IMR-90 (cell line): ENCODE measurements around the gene OTUD4. TPM values are rescaled to one million over a fixed set of nuclear protein-coding genes. Genes with fewer than 3 reads are reported as not detected.

Source experiments
- ATAC-seq: fragments of 200-7000 bp; cut with Tn5 transposase; 2 replicates; pipeline ENCODE4 v1.9.1; 2020; ENCODE audit warnings: low read depth, mild to moderate bottlenecking, moderate library complexity
- BruUV-seq: library from RNA; stranded (reverse); fragments of 400-500 nt; replicated peaks from 2 replicates; lab custom pipeline; 2021; lab: Mats Ljungman, UMichigan
- CTCF ChIA-PET: fragments of 300-600 bp; formaldehyde crosslinking; extraction: SDS; loops from one replicate; lab custom pipeline; 2021; ENCODE audit warnings: antibody characterized with exemption; lab: Yijun Ruan, JAX
- POLR2A ChIA-PET: fragments of 300-600 bp; sonication (Branson Sonifier 250); formaldehyde crosslinking; loops from one replicate; lab custom pipeline; 2022; ENCODE audit warnings: antibody characterized with exemption; ENCODE audit not compliant: unreplicated experiment; lab: Charles Lee
- DNase-seq: peaks from one replicate; pipeline ENCODE4 v3.0.0; 2013
- H2AFZ ChIP-seq: replicated peaks from 2 replicates; pipeline ENCODE3; 2013; ENCODE audit warnings: low read length, mild to moderate bottlenecking; ENCODE audit not compliant: poor library complexity
- H2AK5ac ChIP-seq: 2 replicates; pipeline ENCODE4 v1.6.1; 2013; ENCODE audit warnings: low read depth, low read length, inconsistent platforms
- H2AK9ac ChIP-seq: replicated peaks from 2 replicates; pipeline ENCODE3; 2013; ENCODE audit warnings: mild to moderate bottlenecking, low read depth, low read length, moderate library complexity; ENCODE audit not compliant: poor library complexity
- H2BK120ac ChIP-seq: 2 replicates; pipeline ENCODE4 v1.6.1; 2013; ENCODE audit warnings: low read depth, low read length, inconsistent platforms
- H2BK15ac ChIP-seq: 3 replicates; pipeline ENCODE4 v1.6.1; 2013; ENCODE audit warnings: low read depth, low read length, inconsistent platforms
- H2BK20ac ChIP-seq: 2 replicates; pipeline ENCODE4 v1.6.1; 2013; ENCODE audit warnings: low read depth, mild to moderate bottlenecking, inconsistent platforms, low read length, moderate library complexity
- H2BK5ac ChIP-seq: 2 replicates; pipeline ENCODE4 v1.6.1; 2013; ENCODE audit warnings: mild to moderate bottlenecking, low read depth, low read length, inconsistent platforms; ENCODE audit not compliant: poor library complexity, severe bottlenecking
- H3K14ac ChIP-seq: replicated peaks from 2 replicates; pipeline ENCODE4 v1.6.1; 2013; ENCODE audit warnings: low read depth, low read length, inconsistent platforms
- H3K18ac ChIP-seq: 2 replicates; pipeline ENCODE4 v1.6.1; 2013; ENCODE audit warnings: low read depth, low read length, control low read depth
- H3K23ac ChIP-seq: 2 replicates; pipeline ENCODE4 v1.6.1; 2013; ENCODE audit warnings: low read depth, low read length, inconsistent platforms
- H3K27ac ChIP-seq: 2 replicates; pipeline ENCODE4 v1.5.1; 2013; ENCODE audit warnings: mild to moderate bottlenecking, control low read depth, low read length; ENCODE audit not compliant: insufficient read depth
- H3K27me3 ChIP-seq: 2 replicates; pipeline ENCODE4 v1.6.1; 2013; ENCODE audit warnings: low read length; ENCODE audit not compliant: control insufficient read depth, insufficient read depth
- H3K36me3 ChIP-seq: 2 replicates; pipeline ENCODE4 v1.6.1; 2013; ENCODE audit warnings: low read length, mixed read lengths; ENCODE audit not compliant: control insufficient read depth, insufficient read depth
- H3K4ac ChIP-seq: 2 replicates; pipeline ENCODE4 v1.6.1; 2013; ENCODE audit warnings: low read depth, low read length, inconsistent platforms
- H3K4me1 ChIP-seq: 2 replicates; pipeline ENCODE4 v1.6.1; 2013; ENCODE audit warnings: low read length, mixed read lengths; ENCODE audit not compliant: control insufficient read depth, insufficient read depth
- H3K4me2 ChIP-seq: 2 replicates; pipeline ENCODE4 v1.6.1; 2013; ENCODE audit warnings: low read depth, mild to moderate bottlenecking, control low read depth, low read length, moderate library complexity
- H3K4me3 ChIP-seq: 2 replicates; pipeline ENCODE4 v1.5.1; 2013; ENCODE audit warnings: low read depth, mild to moderate bottlenecking, control low read depth, low read length, moderate library complexity; ENCODE audit not compliant: insufficient read depth
- H3K56ac ChIP-seq: 2 replicates; pipeline ENCODE4 v1.6.1; 2013; ENCODE audit warnings: low read length, inconsistent platforms; ENCODE audit not compliant: insufficient read depth; ENCODE audit errors: extremely low read depth
- H3K79me1 ChIP-seq, 2 experiments: 2 replicates each; pipeline ENCODE4 v1.6.1; 2013; ENCODE audit warnings: low read length in 2 of 2, inconsistent platforms in 1 of 2, low read depth in 1 of 2
- H3K9ac ChIP-seq: 2 replicates; pipeline ENCODE4 v1.6.1; 2013; ENCODE audit warnings: low read depth, low read length, control low read depth
- H3K9me1 ChIP-seq: 2 replicates; pipeline ENCODE4 v1.6.1; 2013; ENCODE audit warnings: low read length, inconsistent platforms; ENCODE audit not compliant: insufficient read depth
- H3K9me3 ChIP-seq: 2 replicates; pipeline ENCODE4 v1.6.1; 2013; ENCODE audit warnings: low read length; ENCODE audit not compliant: control insufficient read depth, insufficient read depth
- H4K20me1 ChIP-seq: 2 replicates; pipeline ENCODE4 v1.6.1; 2013; ENCODE audit warnings: low read length, inconsistent platforms; ENCODE audit not compliant: insufficient read depth
- H4K5ac ChIP-seq: 2 replicates; pipeline ENCODE4 v1.6.1; 2013; ENCODE audit warnings: mild to moderate bottlenecking, low read depth, low read length, control low read depth
- H4K8ac ChIP-seq, 2 experiments: 2 replicates each; pipeline ENCODE4 v1.6.1; 2013; ENCODE audit warnings: low read depth in 2 of 2, low read length in 2 of 2, control low read depth in 1 of 2, inconsistent platforms in 1 of 2
- H4K91ac ChIP-seq: 2 replicates; pipeline ENCODE4 v1.6.1; 2013; ENCODE audit warnings: low read depth, low read length, inconsistent platforms; ENCODE audit not compliant: insufficient read depth
- MAFK ChIP-seq: IDR thresholded peaks from 2 replicates; pipeline ENCODE4 v1.6.1; 2012; ENCODE audit warnings: low read depth, low read length, improper control_type of control experiment
- MXI1 ChIP-seq: IDR thresholded peaks from 2 replicates; pipeline ENCODE4 v1.6.1; 2012; ENCODE audit warnings: low read depth, mild to moderate bottlenecking, low read length, moderate library complexity, borderline replicate concordance
- WGBS, 2 experiments: methylation state at CpG; one replicate each; pipeline versions ENCODE4 v1.1.5 to v1.1.7; 2013; ENCODE audit warnings: missing lambda C conversion rate in 2 of 2; ENCODE audit not compliant: insufficient read length in 1 of 2; ENCODE audit errors: extremely low coverage in 2 of 2; 5-methylcytosine and 5-hydroxymethylcytosine counted together
- dilution Hi-C: fragments of 300-500 bp; cut with HindIII; formaldehyde crosslinking; loops from one replicate; pipeline ENCODE4 v1.14.3; 2018; ENCODE audit warnings: low sequenced_read_pairs; ENCODE audit not compliant: unreplicated experiment
- in situ Hi-C: fragments of 300-500 bp; cut with MboI; formaldehyde crosslinking; loops from 3 replicates; pipeline ENCODE4 v1.14.3; 2019; ENCODE audit warnings: low sequenced_read_pairs, inconsistent platforms, mixed read lengths
- intact Hi-C: fragments of 100-400 bp; cut with micrococcal nuclease; formaldehyde crosslinking; loops from 2 replicates; pipeline ENCODE4 v1.10.0; 2022
- polyA plus RNA-seq, 3 experiments: library from polyadenylated mRNA; depleted of rRNA; stranded (reverse); fragments of >200 nt; gene quantifications; 2 replicates each; pipeline ENCODE4 v1.2.3, GENCODE V29; 2012; ENCODE audit warnings: low replicate concordance in 1 of 3
- total RNA-seq: library from RNA; depleted of rRNA; stranded (reverse); fragments of >200 nt; gene quantifications from 2 replicates; pipeline ENCODE4 v1.2.3, GENCODE V29; 2012

The OTUD4 gene
- total and polyA plus RNA-seq, 2 of the 4 experiments (the other 2 are of a cell fraction), result 11.0 to 12.4 TPM

DNA sequence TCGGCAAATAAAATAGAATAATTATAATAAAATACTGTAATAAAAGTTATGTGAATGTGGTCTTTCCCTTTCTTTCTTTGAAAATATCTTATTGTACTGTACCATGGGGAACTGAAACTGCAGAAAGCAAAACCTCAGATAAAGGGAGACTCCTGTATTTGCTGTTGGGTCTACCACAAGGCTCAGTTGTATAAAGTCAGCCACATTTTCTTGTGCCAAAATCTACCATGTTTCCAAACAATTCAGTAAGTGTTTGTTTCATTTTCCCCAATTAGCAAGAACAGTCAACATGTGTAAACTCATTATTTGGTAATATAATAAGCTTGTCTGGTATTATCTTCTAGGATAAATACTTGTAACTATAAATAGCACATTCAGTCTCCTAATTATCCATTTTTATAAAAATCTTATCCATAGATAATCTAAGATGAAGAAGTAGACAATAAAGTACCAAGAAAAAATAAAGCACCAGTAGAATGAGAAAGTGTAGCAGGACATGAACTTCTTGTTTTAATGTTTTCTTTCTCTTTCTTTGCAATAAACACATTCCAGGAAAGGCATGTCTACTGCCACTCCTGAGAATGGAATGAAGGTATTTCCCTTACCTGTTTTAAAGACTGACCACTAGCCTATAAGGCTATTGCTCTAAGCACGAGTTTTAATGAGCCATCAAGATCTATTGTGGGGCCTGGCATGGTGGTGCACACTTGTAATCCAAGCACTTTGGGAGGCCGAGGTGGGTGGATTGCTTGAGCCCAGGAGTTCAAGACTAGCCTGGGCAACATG is 15.0 kb upstream of the OTUD4 start:
- Histone ChIP-seq H3K4ac (no peak overlapping the region), H2BK20ac (no peak overlapping the region), H3K18ac (no peak overlapping the region), H3K14ac (no peak overlapping the region), H3K27ac (no peak overlapping the region), H4K8ac (no peak overlapping the region), H3K4me1 (no peaks in the 10 kb centered on the region), H4K5ac (no peak overlapping the region), H2BK15ac (no peak overlapping the region), H3K27me3 (peaks cover 2% of the 10 kb centered on the region; the same call in 1 of the 2 replicates), H3K56ac (no peak overlapping the region), H2AFZ (no peak overlapping the region), H3K4me3 (no peak overlapping the region), H3K9me1 (no peaks in the 10 kb centered on the region), H2BK5ac (no peak overlapping the region), H2AK9ac (no peak overlapping the region), H4K20me1 (no peaks in the 10 kb centered on the region), H3K23ac (no peak overlapping the region), H2AK5ac (no peak overlapping the region), H3K9ac (no peak overlapping the region), H3K9me3 (no peaks in the 10 kb centered on the region), H3K4me2 (no peak overlapping the region), H3K36me3 (no peaks in the 10 kb centered on the region), H3K79me1 (no peaks in the 10 kb centered on the region), H4K91ac (no peak overlapping the region), H2BK120ac (no peak overlapping the region)
- in situ Hi-C loops, result no loop called here
- DNase-seq (no peak), ATAC-seq (no peak)
- TF ChIP-seq MXI1 (no peak), MAFK (no peak)
- dilution Hi-C loops, result no loop called here
- BruUV-seq, result no TSS peak
- intact Hi-C loops, result no loop called here
- POLR2A ChIA-PET, result no interaction called here
- CTCF ChIA-PET, result no interaction called here
- WGBS, 2 experiments, result no CpG with 5 or more reads among the region's 3 CpGs
